GM19395 (cell line): ENCODE results near the gene FOXJ1.

ENCODE experiments used
- ATAC-seq: cut with Tn5 transposase; IDR thresholded peaks from one replicate; pipeline ENCODE4 v1.9.1; 2021; ENCODE audit warnings: mild to moderate bottlenecking, moderate library complexity; ENCODE audit not compliant: unreplicated experiment

FOXJ1 gene

GRCh38 chr17:76125391-76125675 is 15.7 kb downstream of the FOXJ1 start:
- ATAC-seq = no peak

DNA sequence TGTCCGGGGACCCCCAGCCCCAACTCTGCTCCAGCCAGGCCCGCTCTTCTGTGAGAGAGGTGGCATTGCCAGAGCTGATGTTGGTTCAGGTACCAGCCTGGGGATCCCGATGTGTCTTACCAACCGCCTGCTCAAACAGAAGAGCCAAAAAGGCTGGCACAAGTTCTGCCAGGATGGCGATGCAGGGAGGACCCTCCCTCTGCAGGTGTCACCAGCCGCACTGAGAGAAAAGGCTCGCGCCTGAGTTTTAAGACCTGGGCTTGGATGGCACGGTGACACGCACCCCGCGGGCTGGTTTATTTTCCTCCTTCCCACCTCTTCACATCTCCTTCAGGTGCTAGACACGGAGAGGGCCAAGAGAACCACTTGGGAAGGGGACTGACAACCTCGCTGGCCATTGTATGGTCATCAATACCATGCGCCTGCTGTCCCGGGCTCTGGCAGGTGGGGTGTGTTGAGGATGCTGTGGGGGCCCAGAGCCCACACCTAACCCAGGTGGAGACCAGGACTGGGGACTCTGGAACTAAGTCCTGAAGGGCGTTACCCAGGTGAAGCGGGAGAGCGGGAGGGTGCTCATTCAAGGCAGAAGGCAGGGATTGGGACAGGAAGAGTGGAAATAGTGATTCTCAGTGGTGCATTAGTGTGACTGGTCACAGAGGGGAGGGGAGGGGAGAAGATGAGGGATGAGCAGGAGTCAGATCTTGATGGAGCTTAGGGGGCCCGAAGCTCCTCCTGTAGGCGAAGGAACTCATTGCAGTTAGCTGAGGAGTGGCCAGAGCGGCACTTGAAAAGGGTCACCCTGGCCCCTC is 16.3 kb downstream of the FOXJ1 start:
- no peak for ATAC-seq

- no peak for ATAC-seq
Observed at GRCh38 chr17:76123749-76124581, 17.1 kb downstream of the FOXJ1 start.

- no peak for ATAC-seq
Observed at GRCh38 chr17:76123191-76123499, 17.9 kb downstream of the FOXJ1 start.

DNA sequence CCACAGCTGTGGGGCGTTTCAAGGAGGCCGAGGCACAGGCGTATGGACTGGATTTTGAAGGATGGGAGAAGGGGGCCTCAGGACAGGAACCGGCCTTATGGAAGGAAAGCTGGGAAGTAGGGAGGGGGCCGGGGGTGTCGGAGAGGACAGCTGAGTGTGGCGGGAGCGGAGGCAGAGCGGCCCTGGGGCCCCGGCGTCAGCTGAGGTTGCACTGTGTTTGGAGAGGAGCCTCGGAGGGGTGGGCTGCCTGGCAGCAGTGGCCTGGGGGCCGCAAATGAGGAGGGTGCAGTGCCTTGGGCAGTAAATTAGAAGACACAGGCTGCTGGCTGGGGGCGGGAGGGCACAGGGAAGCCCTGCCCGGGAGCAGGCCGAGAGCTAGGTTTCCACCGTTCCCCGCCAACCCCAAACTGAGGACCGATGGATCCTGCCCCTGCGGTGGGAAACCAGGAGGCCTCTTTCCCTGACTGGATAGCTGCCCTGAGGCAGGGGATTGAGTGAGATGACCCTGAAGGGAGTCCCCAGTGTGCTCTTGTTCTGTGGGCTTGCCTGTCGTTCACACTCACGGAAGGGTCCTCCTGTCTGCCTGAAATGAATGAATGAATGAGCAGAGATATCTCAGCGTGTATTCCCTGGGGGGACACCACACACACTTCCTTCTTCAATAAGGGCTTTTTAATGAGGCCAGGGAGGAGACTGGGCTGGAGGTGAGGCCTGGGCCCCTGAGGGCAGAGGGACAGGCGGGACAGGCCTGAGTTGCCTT is 18.4 kb downstream of the FOXJ1 start:
- no peak for ATAC-seq

DNA sequence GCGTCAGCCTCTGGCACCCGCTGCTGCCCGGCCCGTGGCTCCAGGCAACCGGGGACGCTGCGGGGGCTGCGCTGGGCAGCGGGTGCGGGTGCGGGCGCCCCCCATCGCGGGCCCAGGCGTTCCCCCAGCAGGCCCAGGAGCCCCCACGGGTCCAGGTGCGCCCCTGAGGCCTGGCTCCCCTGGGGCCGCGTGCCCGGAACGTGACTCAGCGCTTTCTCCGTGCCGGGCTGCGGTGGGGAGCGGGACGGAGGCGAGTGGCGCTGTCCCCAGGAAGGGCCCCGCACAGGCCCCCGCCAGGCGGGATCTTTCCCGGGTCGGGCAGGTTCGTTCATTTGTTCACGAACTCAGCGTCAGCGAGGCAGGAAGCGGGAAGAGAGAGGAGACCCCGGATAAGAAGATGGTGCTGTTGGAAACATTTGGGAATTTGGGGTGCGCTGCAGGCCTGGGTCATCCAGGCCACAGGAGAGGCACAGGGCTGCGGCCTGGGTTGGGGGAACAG is 19.1 kb downstream of the FOXJ1 start:
- no peak for ATAC-seq

GRCh38 chr17:76120658-76121008 is 20.4 kb downstream of the FOXJ1 start:
- ATAC-seq = no peak

DNA sequence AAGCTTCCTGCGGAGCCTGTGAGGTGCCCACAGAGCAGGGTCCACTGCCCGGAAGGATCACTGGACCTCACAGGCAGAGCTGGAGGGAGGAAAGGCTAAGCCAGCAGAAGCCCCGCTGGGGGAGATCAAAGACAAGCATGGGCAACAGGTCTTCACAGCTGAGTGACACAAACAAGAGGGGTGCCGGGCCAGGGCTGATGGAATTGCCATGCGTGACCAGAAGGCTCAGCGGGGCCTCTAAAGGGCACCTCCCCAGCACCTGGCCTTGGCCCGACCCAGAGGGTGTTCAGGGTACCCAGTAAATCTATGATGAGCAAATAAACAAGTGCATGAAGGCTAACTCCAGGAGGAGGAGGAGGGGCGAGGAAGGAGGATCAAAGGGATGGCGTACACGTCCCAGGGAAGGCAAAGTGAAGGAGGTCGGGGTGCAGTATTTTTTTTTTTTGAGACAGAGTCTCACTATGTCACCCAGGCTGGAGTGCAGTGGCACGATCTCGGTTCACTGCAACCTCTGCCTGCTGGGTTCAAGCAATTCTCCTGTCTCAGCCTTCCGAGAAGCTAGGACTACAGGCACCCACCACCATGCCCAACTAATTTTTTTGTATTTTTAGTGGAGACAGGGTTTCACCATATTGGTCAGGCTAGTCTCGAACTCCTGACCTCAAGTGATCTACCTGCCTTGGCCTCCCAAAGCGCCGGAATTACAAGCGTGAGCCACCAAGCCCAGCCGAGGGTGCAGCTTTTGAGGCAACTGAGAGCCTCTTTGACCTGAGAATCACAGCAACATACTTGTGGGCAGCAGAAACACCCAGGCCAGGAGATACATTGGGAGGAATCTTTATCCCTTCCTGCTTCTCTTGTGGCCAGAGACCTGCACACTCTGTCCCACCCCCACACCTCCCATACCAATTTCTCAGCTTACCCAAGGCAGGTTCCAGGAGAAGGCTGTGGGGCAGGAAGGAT is 21.4 kb downstream of the FOXJ1 start:
- no peak for ATAC-seq

DNA sequence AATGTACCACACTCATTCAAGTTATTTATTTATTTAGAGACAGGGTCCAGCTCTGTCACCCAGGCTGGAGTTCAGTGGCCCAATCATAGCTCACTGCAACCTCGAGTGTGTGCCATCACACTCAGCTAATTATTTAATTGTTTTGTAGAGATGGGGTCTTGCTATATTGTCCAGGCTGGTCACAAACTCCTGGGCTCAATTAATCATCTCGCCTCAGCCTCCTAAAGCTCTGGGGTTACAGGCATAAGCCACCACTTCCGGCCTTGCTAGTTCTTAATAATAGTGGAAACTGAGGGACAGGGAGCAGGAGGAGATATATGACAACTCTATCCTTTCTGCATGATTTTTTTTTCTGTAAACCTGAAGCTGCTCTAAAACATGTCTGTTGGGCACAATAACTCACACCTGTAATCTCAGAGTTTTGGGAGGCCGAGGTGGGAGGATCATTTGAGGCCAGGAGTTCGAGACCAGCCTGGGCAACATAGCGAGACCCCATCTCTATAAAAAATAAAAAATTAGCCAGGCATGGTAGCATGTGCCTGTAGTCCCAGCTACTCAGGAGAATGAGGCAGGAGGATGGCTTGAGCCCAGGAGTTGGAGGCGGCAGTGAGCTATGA is 25.8 kb downstream of the FOXJ1 start:
- no peak for ATAC-seq

GRCh38 chr17:76111956-76112355 is 29.1 kb downstream of the FOXJ1 start:
- ATAC-seq = no peak

GRCh38 chr17:76107509-76107908 is 33.5 kb downstream of the FOXJ1 start:
- no peak for ATAC-seq

GRCh38 chr17:76106703-76107102 is 34.3 kb downstream of the FOXJ1 start:
- no peak for ATAC-seq

- no peak for ATAC-seq
Observed at GRCh38 chr17:76104896-76105231, 36.2 kb downstream of the FOXJ1 start.

DNA sequence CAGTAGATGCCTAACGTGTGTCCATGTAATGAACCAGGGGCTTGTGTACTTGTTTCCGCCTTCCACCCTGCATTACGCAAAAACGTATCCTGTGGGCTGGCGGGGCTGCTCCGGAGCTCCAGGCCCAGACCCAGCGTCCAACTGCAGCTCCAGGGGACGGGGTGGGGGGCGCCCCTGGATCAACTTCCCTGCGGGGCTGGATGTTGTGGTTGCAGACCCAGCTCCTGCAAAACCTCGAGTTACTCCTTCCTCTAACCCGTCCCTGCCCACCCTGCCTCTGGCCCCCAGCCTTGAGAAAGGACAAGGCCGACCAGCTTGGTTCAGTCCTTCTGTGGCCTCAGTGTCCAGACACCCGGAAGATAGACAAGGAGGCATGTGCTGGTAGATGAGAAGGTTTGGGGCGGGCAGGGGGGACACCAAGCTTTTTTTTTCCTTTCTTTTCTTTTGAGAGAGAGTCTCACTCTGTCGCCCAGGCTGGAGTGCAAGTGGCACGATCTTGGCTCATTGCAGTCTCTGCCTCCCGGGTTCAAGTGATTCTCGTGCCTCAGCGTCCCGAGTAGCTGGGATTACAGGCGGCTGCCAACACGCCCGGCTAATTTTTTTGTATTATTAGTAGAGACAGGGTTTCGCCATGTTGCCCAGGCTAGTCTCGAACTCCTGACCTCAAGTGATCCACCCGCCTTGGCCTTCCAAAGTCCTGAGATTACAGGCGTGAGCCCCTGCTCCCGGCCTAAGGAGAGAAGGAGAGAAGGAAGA is 36.7 kb downstream of the FOXJ1 start:
- ATAC-seq = no peak

- peak; percentile 80 for ATAC-seq
Observed at GRCh38 chr17:76103274-76104139, 37.5 kb downstream of the FOXJ1 start, which contains the start of gene EXOC7. Gene EXOC7, minus strand, starts transcription at chr17:76103787. Its CDS starts 95 bp downstream, at chr17:76103692.

DNA sequence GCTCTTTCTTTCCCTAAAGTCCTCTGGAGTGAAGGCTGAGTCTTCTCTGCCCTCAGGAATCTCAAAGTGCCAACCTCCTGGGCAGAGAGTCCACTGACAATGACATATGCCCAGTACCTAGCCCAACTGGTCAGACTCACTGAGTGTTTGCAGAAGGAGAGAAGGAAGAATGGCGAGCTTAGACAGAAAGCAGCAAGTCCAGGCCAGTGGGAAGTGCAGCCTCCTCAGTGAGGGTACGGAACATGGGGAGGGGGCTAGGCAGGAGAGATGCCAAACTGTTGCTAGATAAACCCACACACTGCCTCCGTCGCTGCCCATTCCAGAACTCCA is 38.1 kb downstream of the FOXJ1 start:
- ATAC-seq = no peak

- no peak for ATAC-seq
Observed at GRCh38 chr17:76097716-76098295, 43.2 kb downstream of the FOXJ1 start.

- ATAC-seq = no peak
Observed at GRCh38 chr17:76095943-76096342, 45.1 kb downstream of the FOXJ1 start.
